K562 (cell line): ENCODE results near the gene ZDHHC12. TPM values are rescaled to one million over a fixed set of nuclear protein-coding genes. Genes with fewer than 3 reads are reported as not detected.
A peak's percentile ranks its signal among the peaks of the same experiment; 100 is the strongest.

ENCODE experiments used
- BCL6 ChIP-seq: fragments of 250-450 bp; sonication (Bioruptor Pico); IDR thresholded peaks from 2 replicates; pipeline ENCODE4 v1.4.0; 2020
- CAMTA2 ChIP-seq: fragments of 250-450 bp; sonication (Bioruptor Pico); conservative IDR thresholded peaks from 2 replicates; pipeline ENCODE4 v1.5.1; 2022
- FIP1L1 ChIP-seq: fragments of 200-400 bp; formaldehyde crosslinking; IDR thresholded peaks from 2 replicates; pipeline ENCODE4 v1.6.1; 2018; ENCODE audit warnings: mild to moderate bottlenecking, low read depth, low read length; ENCODE audit not compliant: poor library complexity, severe bottlenecking
- MBD2 ChIP-seq: sonication (generic); IDR thresholded peaks from 2 replicates; pipeline ENCODE4 v1.6.1; 2016; ENCODE audit warnings: low read depth, borderline replicate concordance
- NR2C1 ChIP-seq, 2 experiments: fragments of 450-650 bp; IDR thresholded peaks; 2 replicates each; pipeline ENCODE4 v1.6.1; 2017; ENCODE audit warnings: mild to moderate bottlenecking in 2 of 2, antibody characterized with exemption in 1 of 2, inconsistent platforms in 1 of 2, missing compliant biosample characterization in 1 of 2, missing genetic modification characterization in 1 of 2
- RBM39 ChIP-seq: fragments of 200-400 bp; formaldehyde crosslinking; optimal IDR thresholded peaks from 2 replicates; pipeline ENCODE3; 2018; ENCODE audit warnings: low read depth, low read length
- SMAD2 ChIP-seq: fragments of 150-350 bp; IDR thresholded peaks from 2 replicates; pipeline ENCODE4 v1.6.1; 2014; ENCODE audit warnings: low read depth, mild to moderate bottlenecking, low read length
- U2AF1 ChIP-seq: fragments of 200-400 bp; formaldehyde crosslinking; optimal IDR thresholded peaks from 2 replicates; pipeline ENCODE3; 2017; ENCODE audit warnings: mild to moderate bottlenecking, low read depth, low read length, moderate library complexity
- XRCC4 ChIP-seq: IDR thresholded peaks from one replicate; pipeline ENCODE4 v1.6.1; 2011; ENCODE audit not compliant: insufficient read depth, insufficient read length; ENCODE audit errors: extremely low read depth
- ZNF133 ChIP-seq: fragments of 250-450 bp; sonication (Bioruptor Pico); IDR thresholded peaks from 2 replicates; pipeline ENCODE4 v1.4.0; 2020; ENCODE audit warnings: mild to moderate bottlenecking
- ZNF639 ChIP-seq, 2 experiments: fragments of 200-800 bp in 1 of 2; sonication (Bioruptor generic) in 1 of 2; sonication (generic) in 1 of 2; formaldehyde crosslinking in 1 of 2; IDR thresholded peaks in 1 of 2; conservative IDR thresholded peaks in 1 of 2; 2 replicates each; pipeline versions ENCODE4 v1.5.0 to v1.6.1; 2016 to 2020; ENCODE audit warnings: missing compliant biosample characterization in 1 of 2, missing genetic modification characterization in 1 of 2, missing genetic modification reagents in 1 of 2
- ZNF780A ChIP-seq: fragments of 250-450 bp; sonication (Bioruptor Pico); IDR thresholded peaks from 2 replicates; pipeline ENCODE4 v1.5.0; 2021; ENCODE audit warnings: mild to moderate bottlenecking
- ZZZ3 ChIP-seq: fragments of 450-650 bp; IDR thresholded peaks from 2 replicates; pipeline ENCODE4 v1.6.1; 2016; ENCODE audit warnings: antibody characterized with exemption, mild to moderate bottlenecking, moderate library complexity
- polyA plus RNA-seq, 8 experiments: library from polyadenylated mRNA; depleted of rRNA in 4 of 8; stranded (reverse) in 5 of 8; unstranded in 3 of 8; fragments of >200 nt; fragmentation: Nextera tagmentation in 2 of 8; fragmentation: Illumina TruSeq in 1 of 8; extraction: Ambion mirVana in 2 of 8; extraction: Trizol in 1 of 8; gene quantifications; 2 replicates each; pipeline versions ENCODE4 v1.2.1 to v1.2.3, GENCODE V29; 2011 to 2014; ENCODE audit warnings: inconsistent platforms in 1 of 8, missing spikeins in 1 of 8
- total RNA-seq, 7 experiments: library from RNA; depleted of rRNA in 6 of 7; stranded (reverse); fragments of >200 nt in 6 of 7; fragmentation: Illumina TruSeq in 2 of 7; extraction: Trizol in 2 of 7; gene quantifications; 2 replicates each; pipeline versions ENCODE4 v1.2.1 to v1.2.3, GENCODE V29; 2011 to 2021; ENCODE audit warnings: low replicate concordance in 1 of 7
- TF ChIP-seq, protein P1 (sequence below): fragments of 250-450 bp; sonication (Bioruptor Pico); IDR thresholded peaks from 2 replicates; pipeline ENCODE4 v1.8.0; 2021; ENCODE audit warnings: borderline replicate concordance, mild to moderate bottlenecking, moderate library complexity; ENCODE audit not compliant: poor library complexity, severe bottlenecking
- TF ChIP-seq, protein P2 (sequence below), 3 experiments: fragments of 200-800 bp in 1 of 3; sonication (Bioruptor generic) in 1 of 3; sonication (generic) in 1 of 3; formaldehyde crosslinking in 1 of 3; IDR thresholded peaks; 2 replicates each; pipeline versions ENCODE4 v1.6.1 to v1.8.0; 2016 to 2022; ENCODE audit warnings: mild to moderate bottlenecking in 2 of 3, missing compliant biosample characterization in 2 of 3, missing genetic modification characterization in 2 of 3, missing genetic modification reagents in 1 of 3
- TF ChIP-seq, protein P3 (sequence below): sonication (generic); formaldehyde crosslinking; IDR thresholded peaks from 2 replicates; pipeline ENCODE4 v1.8.1; 2023; ENCODE audit warnings: mild to moderate bottlenecking, missing genetic modification reagents
- TF ChIP-seq, protein P4 (sequence below): fragments of 250-450 bp; sonication (Bioruptor Pico); IDR thresholded peaks from 2 replicates; pipeline ENCODE4 v1.8.0; 2022; ENCODE audit warnings: inconsistent platforms, mild to moderate bottlenecking, moderate library complexity, borderline replicate concordance
- TF ChIP-seq, protein P5 (sequence below): IDR thresholded peaks from 2 replicates; pipeline ENCODE4 v1.6.1; 2011; ENCODE audit not compliant: insufficient read length; ENCODE audit errors: extremely low read depth

ZDHHC12 gene
- total and polyA plus RNA-seq, 9 of the 15 experiments (the other 6 are each of a cell fraction or from before 2014, with no cell fraction given): 0.21 to 38.0 (median 13.8) TPM

- TF ChIP-seq ZNF639 (CRISPR knock-in tag; conservative IDR thresholded peaks at IDR 0.05 in 1 of 2, IDR thresholded peaks at IDR 0.05 in 1 of 2) (no peak), ZNF780A (no peak), RBM39 (no peak), ZNF133 (CRISPR knock-in tag) (no peak), XRCC4 (no peak), MBD2 (no peak), ZZZ3 (no peak), CAMTA2 (no peak), BCL6 (CRISPR knock-in tag) (no peak), FIP1L1 (peak; percentile 23), NR2C1 (IDR thresholded peaks at IDR 0.05) (no peak), NR2C1 (tag; IDR thresholded peaks at IDR 0.05) (no peak), SMAD2 (no peak), U2AF1 (no peak)
- TF ChIP-seq, protein P1, sequence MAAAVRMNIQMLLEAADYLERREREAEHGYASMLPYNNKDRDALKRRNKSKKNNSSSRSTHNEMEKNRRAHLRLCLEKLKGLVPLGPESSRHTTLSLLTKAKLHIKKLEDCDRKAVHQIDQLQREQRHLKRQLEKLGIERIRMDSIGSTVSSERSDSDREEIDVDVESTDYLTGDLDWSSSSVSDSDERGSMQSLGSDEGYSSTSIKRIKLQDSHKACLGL (CRISPR knock-in tag): no peak
- TF ChIP-seq, protein P2, sequence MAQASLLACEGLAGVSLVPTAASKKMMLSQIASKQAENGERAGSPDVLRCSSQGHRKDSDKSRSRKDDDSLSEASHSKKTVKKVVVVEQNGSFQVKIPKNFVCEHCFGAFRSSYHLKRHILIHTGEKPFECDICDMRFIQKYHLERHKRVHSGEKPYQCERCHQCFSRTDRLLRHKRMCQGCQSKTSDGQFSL (CRISPR knock-in tag; IDR thresholded peaks at IDR 0.05): peak; percentile 67; the same call in 1 of the 2 replicates
- TF ChIP-seq, protein P2 (tag; IDR thresholded peaks at IDR 0.05): peak in 1 of 2 experiments; percentile 74; a peak in 2 of 4 replicates
- TF ChIP-seq, protein P3, sequence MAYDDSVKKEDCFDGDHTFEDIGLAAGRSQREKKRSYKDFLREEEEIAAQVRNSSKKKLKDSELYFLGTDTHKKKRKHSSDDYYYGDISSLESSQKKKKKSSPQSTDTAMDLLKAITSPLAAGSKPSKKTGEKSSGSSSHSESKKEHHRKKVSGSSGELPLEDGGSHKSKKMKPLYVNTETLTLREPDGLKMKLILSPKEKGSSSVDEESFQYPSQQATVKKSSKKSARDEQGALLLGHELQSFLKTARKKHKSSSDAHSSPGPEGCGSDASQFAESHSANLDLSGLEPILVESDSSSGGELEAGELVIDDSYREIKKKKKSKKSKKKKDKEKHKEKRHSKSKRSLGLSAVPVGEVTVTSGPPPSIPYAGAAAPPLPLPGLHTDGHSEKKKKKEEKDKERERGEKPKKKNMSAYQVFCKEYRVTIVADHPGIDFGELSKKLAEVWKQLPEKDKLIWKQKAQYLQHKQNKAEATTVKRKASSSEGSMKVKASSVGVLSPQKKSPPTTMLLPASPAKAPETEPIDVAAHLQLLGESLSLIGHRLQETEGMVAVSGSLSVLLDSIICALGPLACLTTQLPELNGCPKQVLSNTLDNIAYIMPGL (CRISPR knock-in tag): no peak
- TF ChIP-seq, protein P4, sequence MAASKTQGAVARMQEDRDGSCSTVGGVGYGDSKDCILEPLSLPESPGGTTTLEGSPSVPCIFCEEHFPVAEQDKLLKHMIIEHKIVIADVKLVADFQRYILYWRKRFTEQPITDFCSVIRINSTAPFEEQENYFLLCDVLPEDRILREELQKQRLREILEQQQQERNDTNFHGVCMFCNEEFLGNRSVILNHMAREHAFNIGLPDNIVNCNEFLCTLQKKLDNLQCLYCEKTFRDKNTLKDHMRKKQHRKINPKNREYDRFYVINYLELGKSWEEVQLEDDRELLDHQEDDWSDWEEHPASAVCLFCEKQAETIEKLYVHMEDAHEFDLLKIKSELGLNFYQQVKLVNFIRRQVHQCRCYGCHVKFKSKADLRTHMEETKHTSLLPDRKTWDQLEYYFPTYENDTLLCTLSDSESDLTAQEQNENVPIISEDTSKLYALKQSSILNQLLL (CRISPR knock-in tag): no peak
- TF ChIP-seq, protein P5, sequence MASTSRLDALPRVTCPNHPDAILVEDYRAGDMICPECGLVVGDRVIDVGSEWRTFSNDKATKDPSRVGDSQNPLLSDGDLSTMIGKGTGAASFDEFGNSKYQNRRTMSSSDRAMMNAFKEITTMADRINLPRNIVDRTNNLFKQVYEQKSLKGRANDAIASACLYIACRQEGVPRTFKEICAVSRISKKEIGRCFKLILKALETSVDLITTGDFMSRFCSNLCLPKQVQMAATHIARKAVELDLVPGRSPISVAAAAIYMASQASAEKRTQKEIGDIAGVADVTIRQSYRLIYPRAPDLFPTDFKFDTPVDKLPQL: no peak
These were observed 20.8 kb downstream of the ZDHHC12 start (continued) for GRCh38 chr9:128702949-128703615.
